CD4-positive, alpha-beta memory T cell (primary cell): ENCODE measurements around the gene MARCHF5. TPM values are rescaled to one million over a fixed set of nuclear protein-coding genes. Genes with fewer than 3 reads are reported as not detected.
A peak's percentile ranks its signal among the peaks of the same experiment; 100 is the strongest.
"Not testable (repeated sequence)": the region's sequence is repeated elsewhere in the genome, so short reads cannot be mapped to it uniquely, and the experiment has no call there.

ENCODE experiments used
- CTCF ChIA-PET: fragments of 350-600 bp; sonication (Branson Sonifier 250); formaldehyde crosslinking; loops from one replicate; lab custom pipeline; 2021; ENCODE audit warnings: inconsistent platforms; ENCODE audit not compliant: partially characterized antibody; lab: Charles Lee
- POLR2A ChIA-PET: fragments of 350-600 bp; sonication (Branson Sonifier 250); formaldehyde crosslinking; loops from one replicate; lab custom pipeline; 2021; ENCODE audit not compliant: partially characterized antibody; lab: Charles Lee
- DNase-seq, 5 donors: peaks; one replicate each; pipeline versions ENCODE4 v3.0.0 to v3.0.0-alpha.2; 2020 to 2022; ENCODE audit warnings: mixed read lengths in 1 of 5
- H3K27ac ChIP-seq: one replicate; pipeline ENCODE4 v1.7.0; 2013; ENCODE audit warnings: low read depth, low read length
- H3K27me3 ChIP-seq: 2 replicates; pipeline ENCODE4 v1.7.0; 2013; ENCODE audit warnings: mild to moderate bottlenecking, low read length, moderate library complexity; ENCODE audit not compliant: insufficient read depth
- H3K36me3 ChIP-seq: 2 replicates; pipeline ENCODE4 v1.7.0; 2013; ENCODE audit warnings: mild to moderate bottlenecking, low read length, moderate library complexity; ENCODE audit not compliant: insufficient read depth
- H3K4me1 ChIP-seq: 2 replicates; pipeline ENCODE4 v1.7.0; 2013; ENCODE audit warnings: mild to moderate bottlenecking, low read length, moderate library complexity; ENCODE audit not compliant: insufficient read depth
- H3K4me3 ChIP-seq, 2 donors: one replicate each; pipeline ENCODE4 v1.7.0; 2013; ENCODE audit warnings: low read length in 2 of 2, mild to moderate bottlenecking in 1 of 2
- H3K9me3 ChIP-seq, 2 donors: one replicate each; pipeline ENCODE4 v1.7.0; 2013; ENCODE audit warnings: low read length in 2 of 2, control low read depth in 1 of 2; ENCODE audit not compliant: control insufficient read depth in 1 of 2
- H3K27ac Mint-ChIP-seq, 7 donors: one replicate each; pipeline ENCODE4 v1.8.0; 2020 to 2021; ENCODE audit warnings: mixed read lengths in 7 of 7, mild to moderate bottlenecking in 6 of 7, inconsistent platforms in 3 of 7, moderate library complexity in 3 of 7
- H3K27me3 Mint-ChIP-seq, 2 donors: one replicate each; pipeline ENCODE4 v1.8.0; 2020 to 2021; ENCODE audit warnings: mixed read lengths in 2 of 2
- H3K36me3 Mint-ChIP-seq, 2 donors: one replicate each; pipeline ENCODE4 v1.8.0; 2020 to 2021; ENCODE audit warnings: mixed read lengths in 2 of 2, inconsistent platforms in 1 of 2, mild to moderate bottlenecking in 1 of 2
- H3K4me1 Mint-ChIP-seq, 4 donors: one replicate each; pipeline ENCODE4 v1.8.0; 2020 to 2021; ENCODE audit warnings: mixed read lengths in 4 of 4, mild to moderate bottlenecking in 1 of 4
- H3K4me3 Mint-ChIP-seq, 8 donors: one replicate each; pipeline ENCODE4 v1.8.0; 2020 to 2021; ENCODE audit warnings: mixed read lengths in 8 of 8, mild to moderate bottlenecking in 7 of 8, moderate library complexity in 6 of 8, inconsistent platforms in 3 of 8
- H3K9me3 Mint-ChIP-seq, 8 donors: one replicate each; pipeline ENCODE4 v1.8.0; 2020 to 2021; ENCODE audit warnings: mixed read lengths in 8 of 8, mild to moderate bottlenecking in 5 of 8, inconsistent platforms in 3 of 8, moderate library complexity in 1 of 8
- intact Hi-C: fragments of 100-400 bp; cut with micrococcal nuclease; formaldehyde crosslinking; loops from one replicate; pipeline ENCODE4 v1.15.1; 2023
- polyA plus RNA-seq, 2 donors: library from polyadenylated mRNA; unstranded; fragments of 300-500 nt; fragmentation: Illumina TruSeq; gene quantifications; one replicate each; pipeline ENCODE4 v1.2.3, GENCODE V29; 2021
- total RNA-seq, 2 experiments: library from RNA; stranded (reverse); gene quantifications; one replicate each; pipeline ENCODE4 v1.2.3, GENCODE V29; 2021

Gene MARCHF5
- total and polyA plus RNA-seq, 4 experiments from 2014 or later, result 26.7 to 40.8 (median 34.7) TPM

DNA sequence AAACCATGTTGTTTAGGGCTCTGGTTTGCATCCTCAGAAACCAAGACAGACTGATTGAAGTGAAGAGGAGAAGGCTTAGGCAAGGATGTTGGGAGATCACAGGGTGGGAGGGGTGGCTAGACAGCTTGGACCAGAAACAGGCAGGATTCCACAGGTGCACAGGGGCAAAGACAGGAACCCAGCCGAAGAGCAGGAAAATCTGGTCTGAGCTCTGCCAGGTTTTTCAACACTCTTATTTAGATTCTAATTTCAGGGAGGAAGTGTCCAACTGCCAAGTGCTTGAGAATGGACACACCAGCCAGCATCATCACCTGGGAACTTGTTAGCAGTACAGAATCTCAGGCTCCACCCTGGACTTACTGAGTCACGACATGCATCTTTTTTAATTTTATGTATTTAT, 93.8 kb downstream of the MARCHF5 start:
- Histone ChIP-seq H3K27me3 (no peaks in the 10 kb centered on the region), H3K36me3 (no peaks in the 10 kb centered on the region), H3K27ac (no peak overlapping the region), H3K4me3 (no peak overlapping the region), H3K4me1 (no peaks in the 10 kb centered on the region), H3K9me3 (no peaks in the 10 kb centered on the region)
- Mint-ChIP-seq H3K9me3 (peaks cover 0 to 4% (median 0%) of the 10 kb centered on the region in 8 donors), H3K4me3 (no peak overlapping the region), H3K27me3 (peaks cover 9 to 14% of the 10 kb centered on the region in 2 donors), H3K27ac (no peak overlapping the region), H3K4me1 (no peaks in the 10 kb centered on the region), H3K36me3 (no peaks in the 10 kb centered on the region)
- no peak for DNase-seq
- ChIA-PET POLR2A (no interaction called here), CTCF (no interaction called here)
- intact Hi-C loops, result no loop called here

GRCh38 chr10:92385831-92386230, 94.9 kb downstream of the MARCHF5 start:
- Histone ChIP-seq H3K4me1 (no peaks in the 10 kb centered on the region), H3K9me3 (no peaks in the 10 kb centered on the region), H3K4me3 (no peak overlapping the region), H3K27me3 (no peaks in the 10 kb centered on the region), H3K36me3 (no peaks in the 10 kb centered on the region), H3K27ac (no peak overlapping the region)
- Mint-ChIP-seq H3K27ac (no peak overlapping the region), H3K4me1 (no peaks in the 10 kb centered on the region), H3K36me3 (no peaks in the 10 kb centered on the region), H3K9me3 (peaks cover 0 to 5% (median 0%) of the 10 kb centered on the region in 8 donors), H3K4me3 (no peak overlapping the region), H3K27me3 (peaks cover 9 to 13% of the 10 kb centered on the region in 2 donors)
- POLR2A ChIA-PET, result no interaction called here
- no peak for DNase-seq
- CTCF ChIA-PET, result no interaction called here
- intact Hi-C loops, result no loop called here

DNA sequence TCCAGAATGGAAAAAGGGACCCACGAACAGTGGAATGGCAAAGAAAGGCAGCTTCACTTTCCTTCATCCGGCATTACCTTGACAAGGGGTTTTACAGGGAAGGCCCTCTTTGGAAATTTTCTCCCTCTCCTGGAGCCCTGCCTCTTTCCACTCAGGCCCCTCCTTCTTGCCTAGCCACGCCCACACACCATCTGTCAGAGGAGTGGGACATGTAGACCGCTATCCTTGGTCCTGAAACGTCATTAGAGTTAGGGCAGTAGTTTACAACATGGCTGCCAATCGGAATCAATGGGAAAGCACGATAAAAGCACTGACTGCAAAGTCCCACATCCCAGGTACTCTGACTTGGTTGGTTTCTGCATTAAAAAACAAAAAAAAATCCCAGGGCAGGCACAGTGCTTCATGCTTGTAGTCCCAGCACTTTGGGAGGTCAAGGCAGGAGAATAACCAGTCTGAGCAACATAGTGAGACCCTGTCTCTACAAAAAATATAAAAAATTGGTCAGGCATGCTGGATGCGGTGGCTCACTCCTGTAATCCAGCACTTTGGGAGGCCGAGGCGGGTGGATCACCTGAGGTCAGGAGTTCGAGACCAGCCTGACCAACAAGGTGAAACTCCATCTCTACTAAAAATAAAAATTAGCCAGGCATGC, 96.4 kb downstream of the MARCHF5 start:
- H3K4me1 Mint-ChIP-seq, result no peaks in the 10 kb centered on the region
- ChIA-PET POLR2A (no interaction called here), CTCF (no interaction called here)
- Histone ChIP-seq H3K27me3 (no peaks in the 10 kb centered on the region), H3K4me1 (no peaks in the 10 kb centered on the region), H3K36me3 (no peaks in the 10 kb centered on the region), H3K27ac (no peak overlapping the region), H3K9me3 (no peaks in the 10 kb centered on the region), H3K4me3 (no peak overlapping the region)
- DNase-seq, result no peak
- H3K36me3 Mint-ChIP-seq, result no peaks in the 10 kb centered on the region
- H3K4me3 Mint-ChIP-seq, result no peak overlapping the region
- H3K27me3 Mint-ChIP-seq, result peaks cover 9 to 10% of the 10 kb centered on the region in 2 donors
- no peak overlapping the region for H3K27ac Mint-ChIP-seq
- peaks cover 0 to 5% (median 0%) of the 10 kb centered on the region in 8 donors for H3K9me3 Mint-ChIP-seq
- intact Hi-C loops, result no loop called here

GRCh38 chr10:92393173-92393572, 102.2 kb downstream of the MARCHF5 start:
- H3K4me1 Mint-ChIP-seq, H3K36me3 Mint-ChIP-seq, H3K27ac Mint-ChIP-seq, H3K9me3 ChIP-seq, H3K27me3 ChIP-seq, H3K27ac ChIP-seq, intact Hi-C loops, H3K4me1 ChIP-seq, CTCF ChIA-PET, H3K36me3 ChIP-seq, DNase-seq, H3K4me3 ChIP-seq, POLR2A ChIA-PET: not testable (repeated sequence)
- Mint-ChIP-seq H3K27me3 (peaks cover 6 to 12% of the 10 kb centered on the region in 2 donors), H3K4me3 (peak overlapping the region in 1 of 8 donors; percentile 12), H3K9me3 (peaks cover 0 to 11% (median 0%) of the 10 kb centered on the region in 8 donors)

DNA sequence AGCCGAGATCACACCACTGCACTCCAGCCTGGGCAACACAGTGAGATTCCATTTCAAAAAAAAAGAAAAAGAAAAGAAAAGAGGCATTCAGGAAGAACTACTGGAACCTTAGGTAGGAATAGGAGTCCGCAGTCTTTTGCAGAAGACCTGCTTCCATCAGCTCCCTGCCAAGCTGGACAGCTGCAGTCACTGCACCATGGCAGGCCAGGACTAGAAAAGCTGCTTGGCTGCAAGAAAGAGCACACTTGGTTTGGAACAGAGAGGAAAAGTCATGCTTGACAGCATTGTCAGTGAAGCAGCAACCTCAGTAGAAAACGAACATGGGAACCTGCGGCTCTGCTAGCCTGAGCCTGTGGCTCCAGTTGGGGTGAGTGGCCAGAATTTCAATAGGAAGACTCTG, 104.3 kb downstream of the MARCHF5 start:
- Mint-ChIP-seq H3K4me3 (no peak overlapping the region), H3K27me3 (peaks cover 5% of the 10 kb centered on the region in 2 donors), H3K4me1 (peaks cover 0 to 3% (median 0%) of the 10 kb centered on the region in 4 donors), H3K36me3 (no peaks in the 10 kb centered on the region), H3K27ac (peak overlapping the region in 1 of 7 donors; percentile 42), H3K9me3 (peaks cover 0 to 21% (median 7%) of the 10 kb centered on the region in 8 donors)
- no peaks in the 10 kb centered on the region for H3K27me3 ChIP-seq
- DNase-seq, result no peak
- intact Hi-C loops, result no loop called here
- no peaks in the 10 kb centered on the region for H3K4me1 ChIP-seq
- H3K36me3 ChIP-seq, result no peaks in the 10 kb centered on the region
- no peak overlapping the region for H3K4me3 ChIP-seq
- ChIA-PET POLR2A (no interaction called here), CTCF (no interaction called here)
- no peak overlapping the region for H3K27ac ChIP-seq
- no peaks in the 10 kb centered on the region for H3K9me3 ChIP-seq

GRCh38 chr10:92402234-92402633, 111.3 kb downstream of the MARCHF5 start:
- H3K36me3 ChIP-seq, H3K27me3 Mint-ChIP-seq, H3K4me3 ChIP-seq, H3K27ac ChIP-seq, intact Hi-C loops, H3K4me1 Mint-ChIP-seq, H3K4me1 ChIP-seq, POLR2A ChIA-PET, H3K4me3 Mint-ChIP-seq, H3K9me3 ChIP-seq, H3K27ac Mint-ChIP-seq, H3K27me3 ChIP-seq, H3K36me3 Mint-ChIP-seq, DNase-seq: not testable (repeated sequence)
- CTCF ChIA-PET, result interaction anchor here (0.6 kb wide), 1 partner anchor 444 kb away, joined by 3 read pairs; no protein-coding TSS in a partner anchor
- H3K9me3 Mint-ChIP-seq, result peaks cover 0 to 17% (median 7%) of the 10 kb centered on the region in 8 donors
